HEK293 (cell line): Measurements from ENCODE around the gene MRGPRX1.

ENCODE experiments used
- CTCF ChIA-PET: fragments of 350-600 bp; formaldehyde crosslinking; extraction: SDS; loops from one replicate; lab custom pipeline; 2021; ENCODE audit warnings: antibody characterized with exemption; lab: Yijun Ruan, JAX
- POLR2A ChIA-PET: fragments of 300-600 bp; formaldehyde crosslinking; extraction: SDS; loops from one replicate; lab custom pipeline; 2020; ENCODE audit warnings: antibody characterized with exemption, inconsistent platforms; lab: Yijun Ruan, JAX
- H3K27ac ChIP-seq: fragments of 200-500 bp; sonication (Bioruptor generic); 2 replicates; pipeline ENCODE4 v1.5.1; 2014; ENCODE audit warnings: low read depth, low read length, control low read depth, inconsistent platforms; ENCODE audit errors: extremely low read depth
- H3K36me3 ChIP-seq, 2 experiments: fragments of 200-500 bp in 1 of 2; sonication (Bioruptor generic) in 1 of 2; 1 replicate in 1 of 2; 2 replicates in 1 of 2; pipeline ENCODE4 v1.5.1; 2014 to 2017; ENCODE audit warnings: inconsistent platforms in 2 of 2, low read length in 2 of 2; ENCODE audit not compliant: control insufficient read depth in 2 of 2, insufficient read depth in 1 of 2
- H3K4me1 ChIP-seq: fragments of 200-500 bp; sonication (Bioruptor generic); 2 replicates; pipeline ENCODE4 v1.5.1; 2014; ENCODE audit warnings: mild to moderate bottlenecking, low read length, inconsistent platforms; ENCODE audit not compliant: control insufficient read depth, insufficient read depth
- H3K4me3 ChIP-seq: 2 replicates; pipeline ENCODE4 v1.5.1; 2011; ENCODE audit warnings: low read depth, mild to moderate bottlenecking, control low read depth, low read length, moderate library complexity
- H3K9me3 ChIP-seq: fragments of 200-500 bp; sonication (Bioruptor generic); 2 replicates; pipeline ENCODE4 v1.5.1; 2014; ENCODE audit warnings: low read depth, low read length, inconsistent platforms; ENCODE audit not compliant: control insufficient read depth, insufficient read depth
- SP7 ChIP-seq: fragments of 450-650 bp; formaldehyde crosslinking; IDR thresholded peaks from 2 replicates; pipeline ENCODE4 v1.5.1; 2016; ENCODE audit warnings: missing biosample characterization, missing genetic modification characterization
- ZBTB20 ChIP-seq: fragments of 450-650 bp; formaldehyde crosslinking; IDR thresholded peaks from 2 replicates; pipeline ENCODE4 v1.5.1; 2016; ENCODE audit warnings: missing biosample characterization, missing genetic modification characterization
- ZFP37 ChIP-seq: fragments of 450-650 bp; formaldehyde crosslinking; IDR thresholded peaks from 2 replicates; pipeline ENCODE4 v1.5.1; 2016; ENCODE audit warnings: missing biosample characterization, missing genetic modification characterization
- ZNF2 ChIP-seq: fragments of 450-650 bp; formaldehyde crosslinking; IDR thresholded peaks from 2 replicates; pipeline ENCODE4 v1.5.1; 2016; ENCODE audit warnings: missing biosample characterization, missing genetic modification characterization
- ZNF221 ChIP-seq: fragments of 450-650 bp; formaldehyde crosslinking; IDR thresholded peaks from 2 replicates; pipeline ENCODE4 v1.5.1; 2017; ENCODE audit warnings: missing biosample characterization, missing genetic modification characterization, borderline replicate concordance
- ZNF239 ChIP-seq: fragments of 450-650 bp; formaldehyde crosslinking; IDR thresholded peaks from 2 replicates; pipeline ENCODE4 v1.5.1; 2016; ENCODE audit warnings: missing biosample characterization, missing genetic modification characterization
- ZNF274 ChIP-seq, 2 experiments: fragments of 200-500 bp in 1 of 2; fragments of 450-650 bp in 1 of 2; sonication (Bioruptor generic) in 1 of 2; formaldehyde crosslinking in 1 of 2; IDR thresholded peaks; 2 replicates each; pipeline versions ENCODE4 v1.5.1 to v1.6.1; 2014 to 2016; ENCODE audit warnings: borderline replicate concordance in 1 of 2, inconsistent platforms in 1 of 2, low read length in 1 of 2, missing biosample characterization in 1 of 2, missing genetic modification characterization in 1 of 2
- ZNF354C ChIP-seq: fragments of 450-650 bp; formaldehyde crosslinking; IDR thresholded peaks from 2 replicates; pipeline ENCODE4 v1.5.1; 2016; ENCODE audit warnings: missing biosample characterization, missing genetic modification characterization, low read depth, borderline replicate concordance
- ZNF548 ChIP-seq: fragments of 450-650 bp; formaldehyde crosslinking; IDR thresholded peaks from 2 replicates; pipeline ENCODE4 v1.5.1; 2016; ENCODE audit warnings: missing biosample characterization, missing genetic modification characterization
- ZNF664 ChIP-seq: fragments of 450-650 bp; formaldehyde crosslinking; IDR thresholded peaks from 2 replicates; pipeline ENCODE4 v1.5.1; 2016; ENCODE audit warnings: missing biosample characterization, missing genetic modification characterization
- ZNF677 ChIP-seq: fragments of 450-650 bp; IDR thresholded peaks from 2 replicates; pipeline ENCODE4 v1.5.0; 2018; ENCODE audit warnings: missing biosample characterization, mild to moderate bottlenecking, missing genetic modification characterization, moderate library complexity
- TF ChIP-seq, protein P1 (sequence below): fragments of 450-650 bp; formaldehyde crosslinking; IDR thresholded peaks from 2 replicates; pipeline ENCODE4 v1.5.1; 2016; ENCODE audit warnings: missing biosample characterization, missing genetic modification characterization, low read depth
- TF ChIP-seq, protein P2 (sequence below): sonication (generic); formaldehyde crosslinking; IDR thresholded peaks from 2 replicates; pipeline ENCODE4 v1.8.1; 2022; ENCODE audit warnings: mild to moderate bottlenecking, moderate library complexity, missing genetic modification reagents
- TF ChIP-seq, protein P3 (sequence below): fragments of 450-650 bp; formaldehyde crosslinking; IDR thresholded peaks from 2 replicates; pipeline ENCODE4 v1.5.1; 2016; ENCODE audit warnings: missing biosample characterization, missing genetic modification characterization
- TF ChIP-seq, protein P4 (sequence below): fragments of 450-650 bp; formaldehyde crosslinking; IDR thresholded peaks from 2 replicates; pipeline ENCODE4 v1.5.1; 2016; ENCODE audit warnings: missing biosample characterization, missing genetic modification characterization
- TF ChIP-seq, protein P5 (sequence below): fragments of 450-650 bp; formaldehyde crosslinking; IDR thresholded peaks from 2 replicates; pipeline ENCODE4 v1.5.1; 2016; ENCODE audit warnings: missing biosample characterization, missing genetic modification characterization, low read depth
- TF ChIP-seq, protein P6 (sequence below): fragments of 450-650 bp; formaldehyde crosslinking; IDR thresholded peaks from 2 replicates; pipeline ENCODE4 v1.5.1; 2016; ENCODE audit warnings: missing biosample characterization, missing genetic modification characterization
- TF ChIP-seq, protein P7 (sequence below): fragments of 450-650 bp; formaldehyde crosslinking; IDR thresholded peaks from 2 replicates; pipeline ENCODE4 v1.5.1; 2016; ENCODE audit warnings: missing biosample characterization, missing genetic modification characterization, borderline replicate concordance

MRGPRX1 gene

DNA sequence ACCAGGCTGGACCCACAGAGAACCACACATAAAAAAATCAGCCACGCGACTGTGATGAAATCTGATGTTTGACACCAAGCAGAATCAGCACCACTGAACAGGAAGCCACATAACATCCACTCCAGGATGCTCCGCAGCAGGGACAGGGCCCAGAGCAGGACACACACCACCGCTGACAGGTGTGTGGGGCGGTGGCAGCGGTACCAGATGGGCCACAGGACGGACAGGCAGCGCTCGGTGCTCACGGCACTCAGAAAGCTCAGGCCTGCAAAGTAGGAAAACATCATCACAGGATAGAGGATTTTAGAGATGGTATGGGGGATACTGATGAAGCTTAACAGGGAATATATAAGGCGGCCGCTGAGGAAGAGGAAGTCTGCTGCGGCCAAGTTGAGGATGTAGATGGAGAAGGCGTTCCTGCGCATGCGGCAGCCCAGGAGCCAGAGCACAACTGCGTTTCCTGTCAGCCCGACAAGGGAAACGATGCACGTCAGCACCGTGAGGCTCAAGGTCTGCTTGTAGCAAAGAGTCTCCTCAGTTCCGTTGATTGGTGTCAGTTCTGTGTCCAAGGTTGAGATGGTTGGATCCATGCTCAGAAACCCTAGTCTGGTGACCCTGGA, 4.9 kb downstream of the MRGPRX1 start (continued):
- TF ChIP-seq, protein P1, sequence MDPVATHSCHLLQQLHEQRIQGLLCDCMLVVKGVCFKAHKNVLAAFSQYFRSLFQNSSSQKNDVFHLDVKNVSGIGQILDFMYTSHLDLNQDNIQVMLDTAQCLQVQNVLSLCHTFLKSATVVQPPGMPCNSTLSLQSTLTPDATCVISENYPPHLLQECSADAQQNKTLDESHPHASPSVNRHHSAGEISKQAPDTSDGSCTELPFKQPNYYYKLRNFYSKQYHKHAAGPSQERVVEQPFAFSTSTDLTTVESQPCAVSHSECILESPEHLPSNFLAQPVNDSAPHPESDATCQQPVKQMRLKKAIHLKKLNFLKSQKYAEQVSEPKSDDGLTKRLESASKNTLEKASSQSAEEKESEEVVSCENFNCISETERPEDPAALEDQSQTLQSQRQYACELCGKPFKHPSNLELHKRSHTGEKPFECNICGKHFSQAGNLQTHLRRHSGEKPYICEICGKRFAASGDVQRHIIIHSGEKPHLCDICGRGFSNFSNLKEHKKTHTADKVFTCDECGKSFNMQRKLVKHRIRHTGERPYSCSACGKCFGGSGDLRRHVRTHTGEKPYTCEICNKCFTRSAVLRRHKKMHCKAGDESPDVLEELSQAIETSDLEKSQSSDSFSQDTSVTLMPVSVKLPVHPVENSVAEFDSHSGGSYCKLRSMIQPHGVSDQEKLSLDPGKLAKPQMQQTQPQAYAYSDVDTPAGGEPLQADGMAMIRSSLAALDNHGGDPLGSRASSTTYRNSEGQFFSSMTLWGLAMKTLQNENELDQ (tag by site-specific recombination): no peak
- TF ChIP-seq ZFP37 (tag by site-specific recombination) (no peak), ZBTB20 (no peak), ZNF2 (tag by site-specific recombination) (no peak), ZNF664 (tag by site-specific recombination) (no peak), ZNF677 (tag by site-specific recombination) (no peak)

DNA sequence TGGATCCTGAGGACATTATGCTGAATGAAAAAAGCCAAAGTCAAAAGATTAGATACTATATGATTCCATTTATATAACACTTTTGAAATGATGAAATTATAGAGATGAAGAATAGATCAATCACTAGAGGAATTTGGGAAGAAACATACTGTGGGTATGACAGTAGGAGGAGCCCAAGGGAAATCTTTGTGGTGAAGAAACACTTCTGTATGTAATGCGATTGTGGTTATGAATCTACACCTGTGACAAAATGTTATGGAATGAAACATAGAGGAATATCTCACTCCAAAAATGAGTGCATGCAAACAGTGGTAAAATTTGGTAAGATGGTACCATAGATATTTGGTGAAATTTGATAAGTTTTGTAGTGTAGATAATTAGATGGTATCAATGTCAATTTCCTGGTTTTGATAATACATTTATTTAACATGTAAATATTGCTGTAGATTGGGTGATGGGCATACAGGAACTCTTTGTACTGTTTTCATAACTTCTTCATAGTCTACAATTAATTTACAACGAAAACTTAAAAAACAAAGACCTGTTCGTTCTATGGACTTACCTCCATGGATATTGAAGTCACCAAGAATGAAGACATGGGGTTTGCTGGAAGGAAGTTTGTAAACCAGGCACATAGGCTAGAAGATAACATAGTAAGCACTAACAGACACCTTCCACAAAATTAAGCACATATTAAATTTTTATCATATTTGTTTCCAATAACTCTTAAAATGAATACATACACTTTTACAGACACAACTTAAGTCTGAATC, 11.5 kb downstream of the MRGPRX1 start:
- ChIA-PET CTCF (no interaction called here), POLR2A (no interaction called here)
- H3K9me3 ChIP-seq: no peaks in the 10 kb centered on the region
- TF ChIP-seq, protein P2, sequence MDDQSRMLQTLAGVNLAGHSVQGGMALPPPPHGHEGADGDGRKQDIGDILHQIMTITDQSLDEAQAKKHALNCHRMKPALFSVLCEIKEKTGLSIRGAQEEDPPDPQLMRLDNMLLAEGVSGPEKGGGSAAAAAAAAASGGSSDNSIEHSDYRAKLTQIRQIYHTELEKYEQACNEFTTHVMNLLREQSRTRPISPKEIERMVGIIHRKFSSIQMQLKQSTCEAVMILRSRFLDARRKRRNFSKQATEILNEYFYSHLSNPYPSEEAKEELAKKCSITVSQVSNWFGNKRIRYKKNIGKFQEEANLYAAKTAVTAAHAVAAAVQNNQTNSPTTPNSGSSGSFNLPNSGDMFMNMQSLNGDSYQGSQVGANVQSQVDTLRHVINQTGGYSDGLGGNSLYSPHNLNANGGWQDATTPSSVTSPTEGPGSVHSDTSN (CRISPR knock-in tag): no peak
- no peak for TF ChIP-seq ZNF274 (IDR thresholded peaks at IDR 0.05; ENCODE audit: low read length)
- no peak for TF ChIP-seq ZNF274 (tag by site-specific recombination; IDR thresholded peaks at IDR 0.05; ENCODE audit: borderline replicate concordance)
- no peak for TF ChIP-seq ZNF354C (tag by site-specific recombination)
- TF ChIP-seq, protein P3, sequence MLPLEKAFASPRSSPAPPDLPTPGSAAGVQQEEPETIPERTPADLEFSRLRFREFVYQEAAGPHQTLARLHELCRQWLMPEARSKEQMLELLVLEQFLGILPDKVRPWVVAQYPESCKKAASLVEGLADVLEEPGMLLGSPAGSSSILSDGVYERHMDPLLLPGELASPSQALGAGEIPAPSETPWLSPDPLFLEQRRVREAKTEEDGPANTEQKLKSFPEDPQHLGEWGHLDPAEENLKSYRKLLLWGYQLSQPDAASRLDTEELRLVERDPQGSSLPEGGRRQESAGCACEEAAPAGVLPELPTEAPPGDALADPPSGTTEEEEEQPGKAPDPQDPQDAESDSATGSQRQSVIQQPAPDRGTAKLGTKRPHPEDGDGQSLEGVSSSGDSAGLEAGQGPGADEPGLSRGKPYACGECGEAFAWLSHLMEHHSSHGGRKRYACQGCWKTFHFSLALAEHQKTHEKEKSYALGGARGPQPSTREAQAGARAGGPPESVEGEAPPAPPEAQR: no peak
- no peak for TF ChIP-seq ZNF221 (tag by site-specific recombination)
- TF ChIP-seq, protein P4, sequence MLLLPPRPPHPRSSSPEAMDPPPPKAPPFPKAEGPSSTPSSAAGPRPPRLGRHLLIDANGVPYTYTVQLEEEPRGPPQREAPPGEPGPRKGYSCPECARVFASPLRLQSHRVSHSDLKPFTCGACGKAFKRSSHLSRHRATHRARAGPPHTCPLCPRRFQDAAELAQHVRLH: no peak
- no peak for TF ChIP-seq ZNF677 (tag by site-specific recombination)
- no peak for TF ChIP-seq ZNF664 (tag by site-specific recombination)
- TF ChIP-seq, protein P5, sequence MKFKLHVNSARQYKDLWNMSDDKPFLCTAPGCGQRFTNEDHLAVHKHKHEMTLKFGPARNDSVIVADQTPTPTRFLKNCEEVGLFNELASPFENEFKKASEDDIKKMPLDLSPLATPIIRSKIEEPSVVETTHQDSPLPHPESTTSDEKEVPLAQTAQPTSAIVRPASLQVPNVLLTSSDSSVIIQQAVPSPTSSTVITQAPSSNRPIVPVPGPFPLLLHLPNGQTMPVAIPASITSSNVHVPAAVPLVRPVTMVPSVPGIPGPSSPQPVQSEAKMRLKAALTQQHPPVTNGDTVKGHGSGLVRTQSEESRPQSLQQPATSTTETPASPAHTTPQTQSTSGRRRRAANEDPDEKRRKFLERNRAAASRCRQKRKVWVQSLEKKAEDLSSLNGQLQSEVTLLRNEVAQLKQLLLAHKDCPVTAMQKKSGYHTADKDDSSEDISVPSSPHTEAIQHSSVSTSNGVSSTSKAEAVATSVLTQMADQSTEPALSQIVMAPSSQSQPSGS (tag by site-specific recombination): no peak
- TF ChIP-seq, protein P6, sequence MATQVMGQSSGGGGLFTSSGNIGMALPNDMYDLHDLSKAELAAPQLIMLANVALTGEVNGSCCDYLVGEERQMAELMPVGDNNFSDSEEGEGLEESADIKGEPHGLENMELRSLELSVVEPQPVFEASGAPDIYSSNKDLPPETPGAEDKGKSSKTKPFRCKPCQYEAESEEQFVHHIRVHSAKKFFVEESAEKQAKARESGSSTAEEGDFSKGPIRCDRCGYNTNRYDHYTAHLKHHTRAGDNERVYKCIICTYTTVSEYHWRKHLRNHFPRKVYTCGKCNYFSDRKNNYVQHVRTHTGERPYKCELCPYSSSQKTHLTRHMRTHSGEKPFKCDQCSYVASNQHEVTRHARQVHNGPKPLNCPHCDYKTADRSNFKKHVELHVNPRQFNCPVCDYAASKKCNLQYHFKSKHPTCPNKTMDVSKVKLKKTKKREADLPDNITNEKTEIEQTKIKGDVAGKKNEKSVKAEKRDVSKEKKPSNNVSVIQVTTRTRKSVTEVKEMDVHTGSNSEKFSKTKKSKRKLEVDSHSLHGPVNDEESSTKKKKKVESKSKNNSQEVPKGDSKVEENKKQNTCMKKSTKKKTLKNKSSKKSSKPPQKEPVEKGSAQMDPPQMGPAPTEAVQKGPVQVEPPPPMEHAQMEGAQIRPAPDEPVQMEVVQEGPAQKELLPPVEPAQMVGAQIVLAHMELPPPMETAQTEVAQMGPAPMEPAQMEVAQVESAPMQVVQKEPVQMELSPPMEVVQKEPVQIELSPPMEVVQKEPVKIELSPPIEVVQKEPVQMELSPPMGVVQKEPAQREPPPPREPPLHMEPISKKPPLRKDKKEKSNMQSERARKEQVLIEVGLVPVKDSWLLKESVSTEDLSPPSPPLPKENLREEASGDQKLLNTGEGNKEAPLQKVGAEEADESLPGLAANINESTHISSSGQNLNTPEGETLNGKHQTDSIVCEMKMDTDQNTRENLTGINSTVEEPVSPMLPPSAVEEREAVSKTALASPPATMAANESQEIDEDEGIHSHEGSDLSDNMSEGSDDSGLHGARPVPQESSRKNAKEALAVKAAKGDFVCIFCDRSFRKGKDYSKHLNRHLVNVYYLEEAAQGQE (tag by site-specific recombination): no peak
- TF ChIP-seq ZNF548 (tag by site-specific recombination): no peak
- no peak for TF ChIP-seq SP7 (tag by site-specific recombination)
- TF ChIP-seq, protein P7, sequence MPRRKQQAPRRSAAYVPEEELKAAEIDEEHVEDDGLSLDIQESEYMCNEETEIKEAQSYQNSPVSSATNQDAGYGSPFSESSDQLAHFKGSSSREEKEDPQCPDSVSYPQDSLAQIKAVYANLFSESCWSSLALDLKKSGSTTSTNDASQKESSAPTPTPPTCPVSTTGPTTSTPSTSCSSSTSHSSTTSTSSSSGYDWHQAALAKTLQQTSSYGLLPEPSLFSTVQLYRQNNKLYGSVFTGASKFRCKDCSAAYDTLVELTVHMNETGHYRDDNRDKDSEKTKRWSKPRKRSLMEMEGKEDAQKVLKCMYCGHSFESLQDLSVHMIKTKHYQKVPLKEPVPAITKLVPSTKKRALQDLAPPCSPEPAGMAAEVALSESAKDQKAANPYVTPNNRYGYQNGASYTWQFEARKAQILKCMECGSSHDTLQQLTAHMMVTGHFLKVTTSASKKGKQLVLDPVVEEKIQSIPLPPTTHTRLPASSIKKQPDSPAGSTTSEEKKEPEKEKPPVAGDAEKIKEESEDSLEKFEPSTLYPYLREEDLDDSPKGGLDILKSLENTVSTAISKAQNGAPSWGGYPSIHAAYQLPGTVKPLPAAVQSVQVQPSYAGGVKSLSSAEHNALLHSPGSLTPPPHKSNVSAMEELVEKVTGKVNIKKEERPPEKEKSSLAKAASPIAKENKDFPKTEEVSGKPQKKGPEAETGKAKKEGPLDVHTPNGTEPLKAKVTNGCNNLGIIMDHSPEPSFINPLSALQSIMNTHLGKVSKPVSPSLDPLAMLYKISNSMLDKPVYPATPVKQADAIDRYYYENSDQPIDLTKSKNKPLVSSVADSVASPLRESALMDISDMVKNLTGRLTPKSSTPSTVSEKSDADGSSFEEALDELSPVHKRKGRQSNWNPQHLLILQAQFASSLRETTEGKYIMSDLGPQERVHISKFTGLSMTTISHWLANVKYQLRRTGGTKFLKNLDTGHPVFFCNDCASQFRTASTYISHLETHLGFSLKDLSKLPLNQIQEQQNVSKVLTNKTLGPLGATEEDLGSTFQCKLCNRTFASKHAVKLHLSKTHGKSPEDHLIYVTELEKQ: no peak
- TF ChIP-seq ZNF239 (tag by site-specific recombination): no peak

More for the DNA sequence above, 11.5 kb downstream of the MRGPRX1 start:
- no peaks in the 10 kb centered on the region for H3K36me3 ChIP-seq
- no peak overlapping the region for H3K4me3 ChIP-seq
- no peak overlapping the region for H3K27ac ChIP-seq
- no peaks in the 10 kb centered on the region for H3K4me1 ChIP-seq
